AG08395 (cell line): ENCODE data around the gene FOXJ1.

ENCODE experiments used
- DNase-seq: peaks from one replicate; pipeline ENCODE4 v3.0.0; 2012; ENCODE audit warnings: mixed read lengths, low spot score

The FOXJ1 gene

DNA sequence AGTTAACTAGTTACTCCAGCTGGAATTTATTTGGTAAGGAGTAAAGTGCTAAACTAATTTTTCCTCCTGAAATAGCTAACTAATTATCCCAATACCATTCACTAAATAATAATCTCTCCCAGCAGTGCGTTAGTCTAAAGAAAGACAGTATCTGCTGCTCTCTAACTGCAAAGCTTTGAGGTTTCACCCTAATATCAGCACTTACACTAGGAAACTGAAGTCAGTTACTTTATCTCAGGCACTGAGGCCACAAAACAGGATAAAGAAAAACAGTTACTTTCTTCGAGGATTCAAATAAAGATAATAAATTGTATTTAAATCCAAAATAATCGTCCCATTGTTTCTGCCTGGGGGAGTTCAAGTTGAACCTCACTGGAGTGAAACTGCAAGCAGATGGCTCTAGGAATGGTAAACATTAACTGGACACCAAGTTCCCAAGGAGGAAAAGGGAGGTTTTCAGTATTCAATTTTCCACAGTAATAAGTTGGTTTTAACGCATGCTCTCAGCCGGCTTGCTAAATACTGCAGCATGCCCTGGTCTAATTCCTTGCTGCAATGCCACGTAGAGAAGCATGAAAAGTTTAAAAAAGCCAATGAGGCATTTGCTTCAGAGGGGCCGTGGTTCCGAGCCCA is 20.0 kb upstream of the FOXJ1 start:
- no peak for DNase-seq

DNA sequence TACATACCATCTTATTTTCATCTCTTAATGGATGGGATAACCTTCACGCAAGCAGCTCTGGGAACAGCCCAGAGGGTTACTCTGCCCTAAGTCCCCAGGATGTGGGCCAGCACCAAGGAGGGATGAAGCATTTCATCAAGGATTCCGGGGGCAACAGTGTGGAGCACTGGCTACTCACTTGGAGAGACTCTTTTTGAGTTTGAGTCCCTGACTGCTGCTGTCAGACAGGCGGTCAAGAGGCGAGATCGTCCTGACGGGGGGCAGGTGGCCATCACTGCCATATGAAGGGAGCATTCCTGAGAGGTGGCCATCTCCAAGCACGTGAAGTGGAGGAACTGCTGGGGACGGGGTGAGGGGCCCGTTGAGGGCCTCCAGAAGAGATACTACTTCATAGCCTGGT is 18.1 kb upstream of the FOXJ1 start:
- no peak for DNase-seq

GRCh38 chr17:76157759-76158158 is 16.7 kb upstream of the FOXJ1 start:
- no peak for DNase-seq

- no peak for DNase-seq
These were observed 15.6 kb upstream of the FOXJ1 start for GRCh38 chr17:76156662-76156991.

DNA sequence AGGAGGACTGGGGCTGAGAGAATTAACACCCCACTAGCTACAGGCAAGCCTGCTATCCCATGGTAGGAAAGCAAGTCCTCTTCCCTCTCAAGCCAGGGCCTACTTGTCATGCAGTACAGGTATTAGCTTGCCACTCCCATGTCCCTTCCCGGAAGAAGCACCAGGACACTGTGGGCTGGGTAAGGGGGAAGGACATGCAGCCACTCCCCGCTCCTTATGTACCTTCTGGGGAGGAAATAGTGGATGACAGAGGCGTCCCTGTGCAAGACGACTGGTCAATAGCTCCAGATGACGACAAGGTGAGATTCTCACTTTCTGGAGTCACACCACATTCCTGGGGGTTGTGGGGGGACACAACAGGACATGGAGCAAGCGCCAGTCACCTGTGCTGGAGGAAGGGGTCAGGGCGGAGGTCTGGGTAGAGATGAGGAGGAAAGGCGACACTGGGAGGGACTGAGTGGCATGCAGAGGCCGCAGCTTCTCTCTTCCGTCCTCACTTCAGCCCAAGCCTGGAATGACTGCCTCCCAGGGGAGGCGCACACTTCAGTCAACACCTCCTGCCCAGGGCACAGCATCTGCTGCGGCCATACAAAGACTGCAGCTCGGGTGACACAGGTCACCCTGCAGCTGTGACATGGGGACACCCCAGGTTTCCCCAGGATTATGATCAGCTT is 15.1 kb upstream of the FOXJ1 start:
- no peak for DNase-seq

DNA sequence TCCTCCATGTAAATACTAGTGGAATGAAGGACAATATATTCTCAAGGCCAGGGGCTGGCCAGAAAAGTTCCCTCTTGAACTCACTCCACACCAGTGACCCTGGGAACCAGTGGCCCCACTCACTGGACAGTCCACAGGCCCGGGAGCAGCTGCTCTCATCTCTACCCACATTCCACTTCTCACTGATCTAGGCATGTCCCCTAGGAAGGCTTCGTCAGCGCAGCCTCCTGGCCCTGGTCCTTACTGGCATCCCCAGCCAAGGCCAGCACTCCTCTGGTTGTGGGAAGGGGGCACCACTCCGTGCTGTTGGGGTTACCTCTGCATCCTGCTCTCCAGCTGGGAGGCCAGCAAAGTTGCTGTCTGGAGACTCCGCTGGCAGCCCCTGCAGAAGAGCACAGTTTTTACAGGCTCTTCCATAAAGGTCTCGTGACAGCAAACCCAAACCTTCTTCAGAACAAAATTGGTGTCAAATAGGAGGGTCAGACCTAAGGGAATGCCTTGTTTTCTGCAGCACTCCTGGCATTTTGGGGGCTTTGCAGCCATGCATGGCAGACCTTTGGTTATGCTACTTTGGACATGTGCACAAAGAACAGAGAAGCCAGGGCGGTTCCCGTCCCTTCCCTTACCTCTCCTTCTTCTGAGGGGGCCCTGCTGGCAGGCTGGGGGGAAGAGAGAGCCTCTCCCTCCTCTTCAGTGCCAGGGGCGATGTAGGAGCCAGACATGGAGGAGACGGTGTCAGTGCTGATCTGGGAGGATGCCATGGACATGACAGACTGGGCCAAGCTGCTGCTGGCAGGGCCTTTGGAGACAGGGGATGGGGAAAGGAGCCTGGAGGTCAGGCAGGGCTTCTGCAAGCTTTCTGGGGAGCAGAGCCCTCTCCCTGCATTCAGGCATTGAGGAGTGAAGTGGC is 14.1 kb upstream of the FOXJ1 start:
- DNase-seq = no peak

- DNase-seq = no peak
These were observed 13.2 kb upstream of the FOXJ1 start for GRCh38 chr17:76154292-76154691.

GRCh38 chr17:76153640-76154039 is 12.6 kb upstream of the FOXJ1 start:
- DNase-seq = peak; percentile 24

DNA sequence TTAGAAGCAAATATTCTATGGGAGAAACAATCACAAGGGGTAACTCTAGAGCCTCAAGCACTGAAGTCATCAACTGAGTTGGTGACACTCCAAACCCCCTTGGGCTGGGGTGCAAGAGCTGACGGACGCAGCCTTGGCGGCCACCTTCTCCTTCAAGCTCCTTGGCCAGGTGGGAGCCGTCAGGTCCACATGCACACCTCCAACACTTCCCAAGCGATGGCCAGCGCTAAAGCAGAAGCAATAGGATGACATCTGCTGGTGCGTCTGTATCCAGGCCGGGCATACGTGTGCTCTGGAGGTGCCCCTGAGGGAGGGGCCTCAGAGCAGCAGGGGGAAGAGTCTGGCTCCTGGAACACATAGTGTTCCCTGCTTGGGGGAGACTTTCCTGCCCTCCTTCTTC is 12.2 kb upstream of the FOXJ1 start:
- no peak for DNase-seq

GRCh38 chr17:76152591-76152990 is 11.5 kb upstream of the FOXJ1 start:
- DNase-seq = no peak

GRCh38 chr17:76151896-76152454 is 10.9 kb upstream of the FOXJ1 start:
- DNase-seq = no peak

GRCh38 chr17:76150712-76151622 is 9.9 kb upstream of the FOXJ1 start:
- no peak for DNase-seq

- no peak for DNase-seq
These were observed 8.2 kb upstream of the FOXJ1 start for GRCh38 chr17:76149214-76149613.

DNA sequence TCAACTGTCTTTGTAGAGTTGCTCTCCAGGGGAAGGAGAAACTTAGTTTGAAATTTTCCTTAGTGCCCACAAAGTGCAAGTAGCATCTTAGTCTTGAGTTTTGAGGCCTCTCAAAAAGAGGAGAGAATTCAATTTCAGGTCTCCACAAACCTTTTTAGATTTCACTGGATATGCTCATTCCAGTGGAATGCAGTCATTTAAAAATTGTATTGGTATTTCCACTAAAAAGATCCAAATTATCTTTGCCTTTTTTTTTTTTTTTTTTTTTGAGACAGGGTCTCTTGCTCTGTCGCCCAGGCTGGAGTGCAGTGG is 6.9 kb upstream of the FOXJ1 start:
- DNase-seq = no peak

DNA sequence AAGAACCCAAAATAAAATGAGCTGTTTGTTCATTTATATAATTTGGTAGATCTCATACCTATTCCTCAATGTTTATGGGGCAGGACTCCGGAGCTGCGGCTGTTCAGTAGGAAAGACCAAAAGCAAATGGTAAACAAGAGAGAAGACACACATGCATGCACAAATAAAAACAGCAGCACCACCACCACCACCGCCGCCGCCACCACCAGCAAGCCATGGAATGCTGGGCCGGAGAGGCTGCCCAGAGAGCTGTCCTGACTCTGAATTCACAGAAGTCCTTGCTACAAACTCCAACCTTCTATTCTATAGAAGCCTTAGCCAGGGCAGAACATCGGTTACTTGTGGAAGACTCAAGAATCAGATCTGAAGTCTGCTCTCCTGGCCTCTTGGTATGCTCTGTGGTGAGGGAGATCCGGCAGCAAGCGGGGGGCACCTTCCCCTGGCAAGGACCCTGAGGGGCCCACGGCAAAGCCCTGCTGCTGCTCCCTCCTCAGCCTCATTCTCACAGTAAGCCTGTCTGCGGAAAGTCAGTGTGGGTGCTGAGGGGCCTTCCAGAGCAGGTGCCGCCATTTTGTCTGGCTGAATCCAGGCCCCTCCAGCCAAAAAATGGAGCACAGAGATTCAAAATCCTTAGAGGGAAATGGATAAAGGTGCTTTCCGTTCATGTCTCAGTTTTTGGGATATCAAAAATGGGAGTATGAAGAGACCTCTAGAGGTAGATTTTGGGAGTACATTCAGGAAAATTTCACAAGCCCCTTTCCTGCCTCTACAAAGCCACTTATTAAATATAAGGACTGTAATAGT is 6.4 kb upstream of the FOXJ1 start:
- peak; percentile 49 for DNase-seq

DNA sequence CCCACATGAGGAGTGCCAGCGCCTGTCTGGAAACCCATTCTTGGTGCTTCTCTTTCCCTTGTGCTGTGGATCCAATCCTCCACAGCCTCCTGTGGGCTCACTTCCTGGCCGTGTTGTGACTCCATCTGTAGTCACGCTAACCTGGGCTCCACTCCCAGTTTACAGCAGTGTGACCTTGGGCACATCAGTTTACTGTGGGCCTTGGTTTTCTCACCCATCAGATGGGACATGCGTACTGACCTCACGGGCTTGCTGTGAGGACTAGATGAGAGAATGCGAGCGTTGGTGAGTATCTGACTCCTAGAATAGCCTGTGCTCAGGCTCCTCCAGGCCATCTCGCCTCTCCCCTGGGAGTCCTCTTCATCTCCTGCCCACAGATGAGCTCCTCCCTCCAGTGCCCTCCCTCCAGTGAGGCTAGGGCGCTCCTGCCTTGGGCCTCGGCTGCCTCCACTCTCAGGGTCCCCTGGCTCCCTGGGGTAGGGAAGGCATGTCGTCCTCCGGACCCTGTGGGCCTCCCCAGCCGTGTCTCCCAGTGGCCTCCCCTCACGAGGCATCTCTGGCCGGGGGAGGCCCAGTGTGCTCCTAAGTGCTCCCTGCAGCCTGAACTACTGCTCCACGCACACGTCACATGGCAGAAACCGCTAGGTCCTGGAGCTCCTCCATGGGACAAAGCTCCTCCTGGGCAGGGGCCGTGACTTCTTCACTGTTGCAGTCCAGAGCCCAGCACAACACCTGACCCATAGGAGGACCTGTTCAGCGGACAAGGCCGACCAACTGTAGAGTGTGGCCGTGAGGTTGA is 5.2 kb upstream of the FOXJ1 start:
- no peak for DNase-seq

- no peak for DNase-seq
These were observed 4.4 kb upstream of the FOXJ1 start for GRCh38 chr17:76145231-76146052.

DNA sequence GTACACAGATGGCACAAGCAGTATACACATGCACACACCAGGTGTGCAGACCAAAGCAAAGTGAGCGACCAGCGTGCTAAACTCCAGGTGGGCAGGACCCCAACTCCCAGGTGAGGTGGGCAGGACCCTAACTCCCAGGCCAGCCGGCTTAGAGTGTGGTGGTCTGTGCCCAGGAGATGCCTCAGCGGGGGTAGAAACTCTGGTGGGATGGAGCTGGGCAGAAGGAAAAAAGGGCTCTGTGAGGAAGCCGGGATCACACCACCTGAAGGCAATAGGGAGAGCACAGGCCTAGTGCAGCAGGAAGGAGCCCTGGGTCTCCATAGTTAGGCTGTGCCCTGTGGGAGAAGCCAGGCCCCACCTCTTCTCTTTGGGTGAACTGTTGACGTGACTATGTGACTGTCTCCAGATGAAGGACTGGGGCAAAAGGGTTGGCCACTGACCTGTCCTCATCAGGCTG is 1.6 kb upstream of the FOXJ1 start:
- no peak for DNase-seq

DNA sequence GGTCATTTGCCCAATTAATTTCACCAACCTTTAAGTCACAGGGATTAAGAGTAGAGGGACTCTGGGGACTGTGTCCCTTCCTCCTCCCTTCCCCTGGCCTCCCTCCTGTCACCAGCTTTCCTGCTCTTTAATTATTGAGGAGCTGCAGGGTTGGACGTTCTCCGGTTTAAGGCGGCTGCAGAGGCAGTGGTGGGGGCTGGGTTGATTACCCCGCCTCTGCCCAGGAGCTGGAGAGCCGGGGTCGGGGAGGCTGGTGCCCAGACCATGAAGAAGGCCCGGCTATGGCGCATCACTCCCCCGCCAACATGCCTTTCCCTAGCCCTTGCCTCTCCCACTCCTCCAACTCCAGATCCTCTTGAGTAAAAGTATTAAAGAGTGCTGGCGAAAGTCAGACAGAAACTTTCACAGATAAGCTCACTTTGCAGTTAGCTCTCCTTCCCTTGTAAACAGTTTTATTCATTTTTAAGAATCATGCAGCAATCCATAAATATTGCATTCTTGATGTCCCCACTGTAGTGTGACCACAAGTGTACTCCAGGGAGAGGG is 1.1 kb upstream of the FOXJ1 start:
- DNase-seq = no peak
